GM12801 (cell line): ENCODE data around the gene CSF1.

Experiments
- TF ChIP-seq, protein P1 (sequence below): IDR thresholded peaks from one replicate; pipeline ENCODE4 v1.5.1; 2011; ENCODE audit warnings: control low read depth; ENCODE audit not compliant: insufficient read length; ENCODE audit errors: extremely low read depth

CSF1 gene

DNA sequence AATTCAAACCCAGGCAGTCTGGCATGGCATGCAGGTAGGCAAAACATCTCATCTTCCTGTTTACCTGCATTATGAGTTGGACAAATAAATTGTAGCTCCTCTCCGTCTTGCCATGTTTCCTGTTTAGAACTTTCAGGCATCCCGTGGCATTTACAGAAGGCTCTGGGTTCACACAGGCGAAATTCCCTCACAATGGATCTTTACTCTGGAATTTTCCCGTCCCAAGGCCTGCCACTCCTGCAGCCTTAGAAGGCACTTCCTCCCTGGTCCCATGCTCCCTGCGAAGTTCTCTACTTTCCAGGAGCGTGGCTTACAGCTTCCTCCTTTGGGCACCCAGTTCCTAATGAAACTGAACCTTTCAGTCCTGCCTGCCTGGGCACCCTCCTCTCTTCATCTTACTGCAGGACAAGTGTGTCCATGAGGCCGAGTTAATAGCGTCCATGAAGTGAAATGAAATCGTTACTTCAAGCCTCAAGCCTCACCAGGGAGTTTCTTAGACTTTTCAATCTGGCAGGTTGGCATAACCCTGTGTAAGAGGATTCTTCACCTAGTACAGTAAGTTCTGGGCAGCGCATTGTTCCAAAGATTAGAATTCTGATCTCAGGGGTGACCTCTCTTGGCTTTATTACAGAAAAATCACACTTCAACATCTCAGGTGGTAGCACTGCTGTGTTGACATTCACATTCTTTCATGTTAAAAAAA, 37.1 kb downstream of the CSF1 start:
- TF ChIP-seq, protein P1, sequence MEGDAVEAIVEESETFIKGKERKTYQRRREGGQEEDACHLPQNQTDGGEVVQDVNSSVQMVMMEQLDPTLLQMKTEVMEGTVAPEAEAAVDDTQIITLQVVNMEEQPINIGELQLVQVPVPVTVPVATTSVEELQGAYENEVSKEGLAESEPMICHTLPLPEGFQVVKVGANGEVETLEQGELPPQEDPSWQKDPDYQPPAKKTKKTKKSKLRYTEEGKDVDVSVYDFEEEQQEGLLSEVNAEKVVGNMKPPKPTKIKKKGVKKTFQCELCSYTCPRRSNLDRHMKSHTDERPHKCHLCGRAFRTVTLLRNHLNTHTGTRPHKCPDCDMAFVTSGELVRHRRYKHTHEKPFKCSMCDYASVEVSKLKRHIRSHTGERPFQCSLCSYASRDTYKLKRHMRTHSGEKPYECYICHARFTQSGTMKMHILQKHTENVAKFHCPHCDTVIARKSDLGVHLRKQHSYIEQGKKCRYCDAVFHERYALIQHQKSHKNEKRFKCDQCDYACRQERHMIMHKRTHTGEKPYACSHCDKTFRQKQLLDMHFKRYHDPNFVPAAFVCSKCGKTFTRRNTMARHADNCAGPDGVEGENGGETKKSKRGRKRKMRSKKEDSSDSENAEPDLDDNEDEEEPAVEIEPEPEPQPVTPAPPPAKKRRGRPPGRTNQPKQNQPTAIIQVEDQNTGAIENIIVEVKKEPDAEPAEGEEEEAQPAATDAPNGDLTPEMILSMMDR = no peak

DNA sequence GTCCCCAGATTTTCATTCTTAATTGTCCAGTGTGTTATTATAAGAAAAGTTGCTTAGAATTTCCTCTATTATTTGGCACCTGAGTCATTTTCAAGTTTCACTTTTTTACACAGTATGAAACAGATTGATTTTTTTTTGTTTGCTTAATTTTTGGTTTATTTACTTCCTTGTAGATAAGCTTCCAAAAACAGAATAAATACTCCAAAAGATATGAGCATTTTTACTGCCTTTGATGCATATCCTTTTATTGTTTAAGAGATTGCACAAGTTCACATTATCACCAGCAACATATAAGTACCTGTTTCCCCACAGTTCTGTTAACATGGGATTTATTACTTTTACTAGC, 37.6 kb downstream of the CSF1 start:
- TF ChIP-seq, protein P1 = no peak

DNA sequence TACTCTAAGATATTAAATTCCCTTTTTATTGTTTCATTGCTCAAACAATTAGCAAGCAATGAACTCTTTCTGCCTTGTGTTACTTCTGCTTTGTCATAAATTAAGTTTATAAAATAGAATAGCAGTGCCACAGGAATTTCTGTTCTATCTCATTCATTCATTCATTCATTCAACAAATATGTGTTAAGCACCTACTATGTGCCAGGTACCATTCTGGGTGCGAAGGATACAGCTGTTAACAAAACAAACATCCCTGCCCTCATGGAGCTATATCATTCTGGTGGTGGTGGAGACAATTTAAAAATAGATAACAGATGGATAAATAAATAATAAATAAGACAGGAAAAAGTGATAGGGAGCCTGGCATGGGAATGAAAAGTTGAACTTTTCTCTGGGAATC, 39.4 kb downstream of the CSF1 start:
- TF ChIP-seq, protein P1 = no peak

DNA sequence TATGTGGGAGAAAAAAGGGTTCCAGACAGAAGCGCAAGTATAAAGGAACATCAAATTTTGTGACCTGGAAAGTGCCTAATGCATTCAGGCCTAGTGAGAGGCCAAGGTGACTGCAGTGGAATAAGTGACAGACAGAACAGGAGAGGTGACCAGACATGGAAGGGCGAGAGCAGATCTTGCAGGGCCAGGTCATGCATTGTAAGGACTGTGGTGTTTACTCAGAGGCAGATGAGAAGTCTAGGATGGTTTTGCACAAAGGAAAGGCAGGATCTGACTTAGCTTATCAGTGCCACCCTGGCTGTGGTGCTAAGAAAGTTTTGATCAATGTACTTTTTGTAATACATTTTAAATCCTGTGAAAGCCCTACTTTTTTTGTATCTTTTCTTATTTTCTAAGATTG, 39.9 kb downstream of the CSF1 start:
- TF ChIP-seq, protein P1 = no peak

DNA sequence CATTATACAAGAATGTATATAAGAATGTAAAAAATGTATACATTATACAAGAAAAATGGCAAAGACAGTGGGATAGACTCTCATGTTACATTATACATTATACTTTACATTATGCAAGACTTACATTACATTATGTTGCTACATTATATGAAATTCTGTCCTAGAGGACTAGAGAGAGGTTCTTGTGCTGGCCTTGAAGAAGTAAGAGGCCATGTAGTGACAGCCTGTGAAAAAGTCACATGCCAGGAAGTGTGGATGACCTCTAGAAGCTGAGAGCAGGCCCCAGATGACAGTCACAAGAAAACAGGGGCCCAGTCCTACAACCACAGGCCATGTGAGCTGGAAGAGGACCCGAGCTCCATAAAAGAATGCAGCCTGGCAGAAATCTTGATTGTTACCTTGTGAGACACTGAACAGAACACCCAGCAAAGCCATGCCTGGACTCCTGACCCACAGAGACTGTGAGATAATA, 43.4 kb downstream of the CSF1 start:
- TF ChIP-seq, protein P1 = no peak

DNA sequence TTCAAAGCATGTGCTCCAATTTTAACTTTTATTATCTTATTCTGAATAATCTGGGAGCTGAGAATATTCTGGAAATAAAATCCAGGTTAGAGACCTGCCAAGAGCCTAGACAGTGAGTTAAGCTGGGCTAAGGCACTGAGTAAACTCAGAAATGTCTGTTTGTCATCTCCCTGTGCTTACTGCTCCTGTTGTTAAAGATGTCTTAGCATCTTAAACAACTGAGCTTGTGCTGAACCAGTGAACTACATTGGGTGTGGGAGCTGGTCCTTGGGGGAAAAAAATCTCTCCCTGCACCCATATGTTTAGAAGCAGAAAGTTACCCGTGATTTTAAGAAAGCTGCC, 49.0 kb downstream of the CSF1 start:
- TF ChIP-seq, protein P1 = no peak

DNA sequence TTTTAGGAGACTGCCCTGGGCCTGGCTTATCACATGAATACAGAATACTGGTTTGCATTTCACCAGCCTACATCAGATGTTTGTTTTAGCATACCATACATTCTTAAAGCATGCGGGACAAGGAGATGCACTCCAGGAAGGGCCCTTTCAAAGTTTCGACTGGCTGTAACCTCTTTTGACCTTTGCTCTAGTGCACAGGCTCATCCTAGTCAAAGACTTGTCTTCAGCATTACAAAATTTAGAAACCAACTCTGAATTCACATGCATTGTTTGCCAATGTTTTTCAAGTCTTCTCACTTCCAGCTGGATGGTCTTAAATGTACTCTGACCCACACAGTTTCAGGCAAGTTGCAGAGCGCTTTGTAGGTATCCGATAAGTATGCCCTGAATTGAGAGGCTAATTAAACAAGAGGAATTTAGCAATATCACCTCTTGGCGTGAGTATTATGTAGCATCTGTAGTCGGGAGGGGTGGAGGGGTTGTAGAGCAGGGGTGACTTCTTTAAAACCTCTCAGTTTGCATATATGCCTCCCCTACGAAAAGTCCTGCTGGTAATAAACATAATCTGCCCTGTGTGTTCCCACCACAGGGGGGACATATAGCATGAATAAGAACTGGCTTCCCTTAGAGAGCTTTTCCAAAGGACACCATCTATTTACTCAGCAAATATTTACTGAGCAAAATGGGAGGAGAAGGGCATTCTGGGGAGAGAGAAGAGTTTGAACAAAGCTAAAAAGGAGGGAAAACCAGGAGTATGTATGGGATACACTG, 49.5 kb downstream of the CSF1 start:
- TF ChIP-seq, protein P1 = no peak
